ENCODE results near the gene GGTLC1.

DNA sequence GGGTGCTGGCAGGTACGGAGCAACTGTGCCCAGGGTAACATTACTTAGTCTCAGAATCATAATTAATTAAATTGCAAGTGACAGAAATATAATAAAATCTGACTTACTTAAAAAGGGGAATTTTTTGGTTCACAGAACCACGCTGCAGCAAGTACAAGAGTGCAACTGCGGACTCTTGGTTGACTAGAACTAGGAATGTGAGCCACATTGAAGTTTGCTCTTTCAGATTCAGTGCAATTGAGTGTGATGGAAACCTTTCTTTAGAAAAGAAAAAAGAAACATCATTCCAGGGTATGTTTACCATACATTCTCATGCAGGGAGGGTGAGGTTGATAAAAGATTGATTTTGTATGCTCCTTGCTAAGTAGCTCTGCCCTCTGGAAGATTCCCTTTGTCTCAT is 45.0 kb upstream of the GGTLC1 start:
- TF ChIP-seq CTCF (IDR thresholded peaks at IDR 0.05 in 2 of 3, conservative IDR thresholded peaks at IDR 0.05 in 1 of 3; ENCODE audit: control insufficient read depth in 2 of 3, extremely low read depth in 1 of 3, insufficient read depth in 1 of 3, low read depth in 3 of 3, low read length in 3 of 3), result no peak
- no peak for TF ChIP-seq FOXM1 (IDR thresholded peaks at IDR 0.05; ENCODE audit: low read depth, low read length)
- TF ChIP-seq, protein P1, sequence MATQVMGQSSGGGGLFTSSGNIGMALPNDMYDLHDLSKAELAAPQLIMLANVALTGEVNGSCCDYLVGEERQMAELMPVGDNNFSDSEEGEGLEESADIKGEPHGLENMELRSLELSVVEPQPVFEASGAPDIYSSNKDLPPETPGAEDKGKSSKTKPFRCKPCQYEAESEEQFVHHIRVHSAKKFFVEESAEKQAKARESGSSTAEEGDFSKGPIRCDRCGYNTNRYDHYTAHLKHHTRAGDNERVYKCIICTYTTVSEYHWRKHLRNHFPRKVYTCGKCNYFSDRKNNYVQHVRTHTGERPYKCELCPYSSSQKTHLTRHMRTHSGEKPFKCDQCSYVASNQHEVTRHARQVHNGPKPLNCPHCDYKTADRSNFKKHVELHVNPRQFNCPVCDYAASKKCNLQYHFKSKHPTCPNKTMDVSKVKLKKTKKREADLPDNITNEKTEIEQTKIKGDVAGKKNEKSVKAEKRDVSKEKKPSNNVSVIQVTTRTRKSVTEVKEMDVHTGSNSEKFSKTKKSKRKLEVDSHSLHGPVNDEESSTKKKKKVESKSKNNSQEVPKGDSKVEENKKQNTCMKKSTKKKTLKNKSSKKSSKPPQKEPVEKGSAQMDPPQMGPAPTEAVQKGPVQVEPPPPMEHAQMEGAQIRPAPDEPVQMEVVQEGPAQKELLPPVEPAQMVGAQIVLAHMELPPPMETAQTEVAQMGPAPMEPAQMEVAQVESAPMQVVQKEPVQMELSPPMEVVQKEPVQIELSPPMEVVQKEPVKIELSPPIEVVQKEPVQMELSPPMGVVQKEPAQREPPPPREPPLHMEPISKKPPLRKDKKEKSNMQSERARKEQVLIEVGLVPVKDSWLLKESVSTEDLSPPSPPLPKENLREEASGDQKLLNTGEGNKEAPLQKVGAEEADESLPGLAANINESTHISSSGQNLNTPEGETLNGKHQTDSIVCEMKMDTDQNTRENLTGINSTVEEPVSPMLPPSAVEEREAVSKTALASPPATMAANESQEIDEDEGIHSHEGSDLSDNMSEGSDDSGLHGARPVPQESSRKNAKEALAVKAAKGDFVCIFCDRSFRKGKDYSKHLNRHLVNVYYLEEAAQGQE (IDR thresholded peaks at IDR 0.05; ENCODE audit: low read depth, low read length), result no peak
- TF ChIP-seq NRF1 (conservative IDR thresholded peaks at IDR 0.05; ENCODE audit: low read depth, low read length), result no peak
- TF ChIP-seq POLR2A (IDR thresholded peaks at IDR 0.05; ENCODE audit: low read depth, low read length), result no peak
- TF ChIP-seq, protein P2, sequence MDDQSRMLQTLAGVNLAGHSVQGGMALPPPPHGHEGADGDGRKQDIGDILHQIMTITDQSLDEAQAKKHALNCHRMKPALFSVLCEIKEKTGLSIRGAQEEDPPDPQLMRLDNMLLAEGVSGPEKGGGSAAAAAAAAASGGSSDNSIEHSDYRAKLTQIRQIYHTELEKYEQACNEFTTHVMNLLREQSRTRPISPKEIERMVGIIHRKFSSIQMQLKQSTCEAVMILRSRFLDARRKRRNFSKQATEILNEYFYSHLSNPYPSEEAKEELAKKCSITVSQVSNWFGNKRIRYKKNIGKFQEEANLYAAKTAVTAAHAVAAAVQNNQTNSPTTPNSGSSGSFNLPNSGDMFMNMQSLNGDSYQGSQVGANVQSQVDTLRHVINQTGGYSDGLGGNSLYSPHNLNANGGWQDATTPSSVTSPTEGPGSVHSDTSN (IDR thresholded peaks at IDR 0.05; ENCODE audit: insufficient replicate concordance, low read depth, low read length), result no peak

Data from GM12878 (cell line).